ENCODE data around the gene SLC51A. TPM values are rescaled to one million over a fixed set of nuclear protein-coding genes. Genes with fewer than 3 reads are reported as not detected.
"Not testable (repeated sequence)": the region's sequence is repeated elsewhere in the genome, so short reads cannot be mapped to it uniquely, and the experiment has no call there.

The SLC51A gene
- total and polyA plus RNA-seq, 2 experiments from 2014 or later: 6.0 TPM; not detected in 1

- in situ Hi-C loops (cut with MboI): no loop called here
- peak overlapping the region; percentile 32; the same call in 1 of the 2 replicates for H2AFZ ChIP-seq
Observed at GRCh38 chr3:196202516-196202970, 13.8 kb upstream of the SLC51A start.

GRCh38 chr3:196203846-196204245 lies 12.5 kb upstream of the SLC51A start:
- DNase-seq: no peak
- Histone ChIP-seq H3K79me2 (ENCODE audit: insufficient read depth) (no peaks in the 10 kb centered on the region), H3K27ac (no peak overlapping the region), H3K9ac (no peak overlapping the region), H3K27me3 (replicated peaks; ENCODE audit: insufficient read depth) (no peaks in the 10 kb centered on the region), H3F3A (ENCODE audit: insufficient read depth) (no peaks in the 10 kb centered on the region), H3K9me3 (ENCODE audit: low read depth) (no peaks in the 10 kb centered on the region), H3K36me3 (ENCODE audit: low read depth) (no peaks in the 10 kb centered on the region), H2AFZ (no peak overlapping the region), H3K9me2 (ENCODE audit: insufficient read depth) (no peaks in the 10 kb centered on the region), H3K4me3 (no peak overlapping the region), H3K4me2 (ENCODE audit: unreplicated experiment) (no peak overlapping the region), H4K20me1 (ENCODE audit: insufficient read depth) (no peaks in the 10 kb centered on the region), H3K4me1 (ENCODE audit: insufficient read depth) (no peaks in the 10 kb centered on the region)
- 58 to 68% methylated on average over 3 of the region's 3 CpGs for WGBS, 2 experiments (ENCODE audit: low coverage in 1 of 2, low lambda C conversion rate in 2 of 2, missing lambda C conversion rate in 2 of 2)
- TF ChIP-seq EZH2 (IDR thresholded peaks at IDR 0.05; ENCODE audit: insufficient read depth, poor library complexity, severe bottlenecking): no peak
- no peak for TF ChIP-seq EZH2phosphoT487 (IDR thresholded peaks at IDR 0.05; ENCODE audit: insufficient read depth, low read depth)
- in situ Hi-C loops (cut with MboI): no loop called here

More at GRCh38 chr3:196202516-196202970, 13.8 kb upstream of the SLC51A start:
- Histone ChIP-seq H3K9ac (no peak overlapping the region), H3F3A (ENCODE audit: insufficient read depth) (no peaks in the 10 kb centered on the region), H3K36me3 (ENCODE audit: low read depth) (no peaks in the 10 kb centered on the region), H4K20me1 (ENCODE audit: insufficient read depth) (no peaks in the 10 kb centered on the region), H3K79me2 (ENCODE audit: insufficient read depth) (no peaks in the 10 kb centered on the region), H3K4me3 (no peak overlapping the region), H3K4me2 (ENCODE audit: unreplicated experiment) (no peak overlapping the region), H3K4me1 (ENCODE audit: insufficient read depth) (no peaks in the 10 kb centered on the region), H3K9me2 (ENCODE audit: insufficient read depth) (no peaks in the 10 kb centered on the region), H3K27me3 (replicated peaks; ENCODE audit: insufficient read depth) (no peaks in the 10 kb centered on the region), H3K27ac (no peak overlapping the region), H3K9me3 (ENCODE audit: low read depth) (no peaks in the 10 kb centered on the region)
- WGBS, 2 experiments (ENCODE audit: low coverage in 1 of 2, low lambda C conversion rate in 2 of 2, missing lambda C conversion rate in 2 of 2): 35 to 48% methylated on average over 21 of the region's 21 CpGs
- DNase-seq: peak; percentile 70
- no peak for TF ChIP-seq EZH2phosphoT487 (IDR thresholded peaks at IDR 0.05; ENCODE audit: insufficient read depth, low read depth)
- TF ChIP-seq EZH2 (IDR thresholded peaks at IDR 0.05; ENCODE audit: insufficient read depth, poor library complexity, severe bottlenecking): no peak

- in situ Hi-C loops (cut with MboI); DNase-seq: not testable (repeated sequence)
Observed at GRCh38 chr3:196205442-196206205, 10.7 kb upstream of the SLC51A start.

GRCh38 chr3:196207159-196207832 lies 9.0 kb upstream of the SLC51A start:
- Histone ChIP-seq H3K79me2 (ENCODE audit: insufficient read depth) (no peaks in the 10 kb centered on the region), H2AFZ (no peak overlapping the region), H3K4me1 (ENCODE audit: insufficient read depth) (no peaks in the 10 kb centered on the region), H3K36me3 (ENCODE audit: low read depth) (no peaks in the 10 kb centered on the region), H3K27me3 (replicated peaks; ENCODE audit: insufficient read depth) (no peaks in the 10 kb centered on the region), H3K9ac (no peak overlapping the region), H4K20me1 (ENCODE audit: insufficient read depth) (no peaks in the 10 kb centered on the region), H3K9me2 (ENCODE audit: insufficient read depth) (no peaks in the 10 kb centered on the region), H3K4me2 (ENCODE audit: unreplicated experiment) (no peak overlapping the region), H3K27ac (no peak overlapping the region), H3K4me3 (no peak overlapping the region), H3K9me3 (ENCODE audit: low read depth) (no peaks in the 10 kb centered on the region), H3F3A (ENCODE audit: insufficient read depth) (no peaks in the 10 kb centered on the region)
- in situ Hi-C loops (cut with MboI): no loop called here
- DNase-seq: no peak
- WGBS, 2 experiments (ENCODE audit: low coverage in 1 of 2, low lambda C conversion rate in 2 of 2, missing lambda C conversion rate in 2 of 2): 46 to 50% methylated on average over 15 to 30 of the region's 70 CpGs
- no peak for TF ChIP-seq EZH2 (IDR thresholded peaks at IDR 0.05; ENCODE audit: insufficient read depth, poor library complexity, severe bottlenecking)
- TF ChIP-seq EZH2phosphoT487 (IDR thresholded peaks at IDR 0.05; ENCODE audit: insufficient read depth, low read depth): no peak

More at GRCh38 chr3:196205442-196206205, 10.7 kb upstream of the SLC51A start:
- H3K36me3 ChIP-seq (ENCODE audit: low read depth); H3K27ac ChIP-seq; H2AFZ ChIP-seq; H3K9ac ChIP-seq; H4K20me1 ChIP-seq (ENCODE audit: insufficient read depth); H3K79me2 ChIP-seq (ENCODE audit: insufficient read depth); H3K4me2 ChIP-seq (ENCODE audit: unreplicated experiment); H3K9me3 ChIP-seq (ENCODE audit: low read depth); H3K4me1 ChIP-seq (ENCODE audit: insufficient read depth); H3K9me2 ChIP-seq (ENCODE audit: insufficient read depth); H3K27me3 ChIP-seq (replicated peaks; ENCODE audit: insufficient read depth); H3K4me3 ChIP-seq; H3F3A ChIP-seq (ENCODE audit: insufficient read depth): not testable (repeated sequence)
- 75 to 83% methylated on average over 9 of the region's 9 CpGs for WGBS, 2 experiments (ENCODE audit: low coverage in 1 of 2, low lambda C conversion rate in 2 of 2, missing lambda C conversion rate in 2 of 2)

All from GM23248 (cell line).